Eye (tissue), 1 donor: ENCODE measurements around the gene USF1.
A peak's percentile ranks its signal among the peaks of the same experiment; 100 is the strongest.

Experiments
- DNase-seq: peaks from one replicate; pipeline ENCODE4 v3.0.0-alpha.2; 2015

Gene USF1, protein sequence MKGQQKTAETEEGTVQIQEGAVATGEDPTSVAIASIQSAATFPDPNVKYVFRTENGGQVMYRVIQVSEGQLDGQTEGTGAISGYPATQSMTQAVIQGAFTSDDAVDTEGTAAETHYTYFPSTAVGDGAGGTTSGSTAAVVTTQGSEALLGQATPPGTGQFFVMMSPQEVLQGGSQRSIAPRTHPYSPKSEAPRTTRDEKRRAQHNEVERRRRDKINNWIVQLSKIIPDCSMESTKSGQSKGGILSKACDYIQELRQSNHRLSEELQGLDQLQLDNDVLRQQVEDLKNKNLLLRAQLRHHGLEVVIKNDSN

DNA sequence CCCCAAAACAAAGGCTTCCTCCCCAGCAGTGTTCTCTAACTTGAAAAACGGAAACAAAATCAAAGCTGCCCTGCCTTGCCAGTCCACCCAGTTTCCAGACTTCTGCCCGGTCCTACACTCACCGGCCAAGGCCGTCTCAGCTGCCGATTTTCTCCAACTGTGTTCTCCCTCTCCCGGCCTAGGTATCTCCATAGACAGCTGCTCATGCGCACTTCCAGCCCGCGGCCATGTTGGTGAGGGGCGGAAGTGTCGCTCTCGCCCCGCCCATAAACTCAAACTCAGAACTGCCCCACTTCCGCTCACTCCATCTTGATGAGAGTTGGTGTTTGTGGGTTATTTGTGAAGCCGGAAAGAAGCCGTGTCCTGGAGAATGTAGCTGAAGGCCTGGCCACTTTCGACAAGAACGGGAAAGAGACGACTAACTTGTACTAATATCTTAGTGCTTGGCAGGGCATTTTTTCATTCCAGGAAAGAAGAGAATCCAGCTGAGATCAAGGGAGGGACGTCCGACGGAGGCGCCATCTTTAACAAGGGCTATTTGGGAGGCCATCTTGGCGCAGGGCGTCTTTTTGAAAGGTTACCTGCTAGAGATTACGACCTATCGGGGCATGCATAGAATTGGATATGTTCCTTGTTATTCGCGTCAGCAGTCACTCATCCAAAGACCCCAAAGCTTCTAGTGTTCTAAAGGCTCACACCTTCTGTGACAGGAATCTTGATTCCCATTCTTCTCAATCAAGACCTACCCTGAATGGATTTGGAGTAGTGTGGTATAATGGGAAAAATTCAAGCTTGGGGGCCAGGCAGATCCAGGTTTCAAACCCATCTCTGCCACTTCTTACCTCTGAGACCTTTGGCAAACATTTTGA lies at the start of gene USF1:
TSS of gene USF1 (minus strand) at position 242 of the 869 bp plus-strand sequence. CDS start 2,702 bp downstream, outside the sequence.
- DNase-seq = peak; percentile 99

DNA sequence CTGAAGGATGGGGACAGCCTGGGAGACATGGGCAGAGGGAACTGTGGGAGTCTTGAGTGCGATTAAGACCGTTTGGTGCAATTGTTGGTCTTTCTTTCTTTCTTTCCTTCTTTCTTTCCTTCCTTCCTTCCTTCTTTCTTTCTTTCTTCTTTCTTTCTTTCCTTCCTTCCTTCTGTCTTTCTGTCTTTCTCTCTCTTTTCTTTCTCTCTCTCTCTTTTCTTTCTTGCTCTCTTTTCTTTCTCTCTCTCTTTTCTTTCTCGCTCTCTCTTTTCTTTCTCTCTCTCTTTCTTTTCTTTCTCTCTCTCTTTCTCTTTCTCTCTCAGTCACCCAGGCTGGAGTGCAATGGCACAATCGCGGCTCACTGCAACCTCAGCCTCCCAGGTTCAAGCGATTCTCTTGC lies 49.5 kb upstream of the USF1 start:
- DNase-seq = no peak

DNA sequence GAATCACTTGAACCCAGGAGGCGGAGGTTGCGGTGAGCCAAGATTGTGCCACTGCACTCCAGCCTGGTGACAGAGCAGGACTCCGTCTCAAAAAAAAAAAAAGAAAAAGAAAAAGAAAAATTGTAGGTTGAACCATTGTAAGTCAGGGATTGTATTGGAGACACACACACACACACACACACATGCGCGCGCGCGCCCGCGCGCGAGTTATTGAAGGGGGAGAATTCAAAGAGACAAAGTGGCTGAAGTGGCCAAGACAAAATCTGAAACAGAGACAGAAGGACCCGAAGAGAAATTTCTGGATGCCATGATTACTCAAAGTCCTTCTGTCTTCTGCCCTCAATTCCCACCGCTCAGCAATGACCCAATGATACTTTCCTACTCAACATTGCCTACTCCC lies 48.7 kb upstream of the USF1 start:
- no peak for DNase-seq

DNA sequence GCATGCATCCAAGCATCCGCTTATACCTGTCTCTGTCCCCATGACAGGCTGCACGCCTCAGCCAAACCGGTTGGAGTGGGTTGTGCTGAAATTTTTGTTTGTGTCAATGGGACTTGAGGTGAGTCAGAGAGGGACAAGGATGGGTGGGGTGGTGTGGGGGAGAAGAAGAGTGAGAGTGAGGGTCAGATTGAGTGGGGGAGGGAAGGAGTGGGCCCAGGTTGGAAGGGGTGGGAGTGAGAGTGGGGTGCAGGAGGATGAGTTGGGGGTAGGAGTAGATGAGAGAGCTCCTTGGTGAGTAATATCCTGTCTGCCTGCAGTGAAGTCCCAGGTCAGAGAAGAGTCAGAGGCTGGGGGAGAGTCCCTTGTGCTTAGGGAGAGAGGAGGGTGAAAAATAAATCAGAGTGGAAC lies 46.8 kb upstream of the USF1 start:
- no peak for DNase-seq

DNA sequence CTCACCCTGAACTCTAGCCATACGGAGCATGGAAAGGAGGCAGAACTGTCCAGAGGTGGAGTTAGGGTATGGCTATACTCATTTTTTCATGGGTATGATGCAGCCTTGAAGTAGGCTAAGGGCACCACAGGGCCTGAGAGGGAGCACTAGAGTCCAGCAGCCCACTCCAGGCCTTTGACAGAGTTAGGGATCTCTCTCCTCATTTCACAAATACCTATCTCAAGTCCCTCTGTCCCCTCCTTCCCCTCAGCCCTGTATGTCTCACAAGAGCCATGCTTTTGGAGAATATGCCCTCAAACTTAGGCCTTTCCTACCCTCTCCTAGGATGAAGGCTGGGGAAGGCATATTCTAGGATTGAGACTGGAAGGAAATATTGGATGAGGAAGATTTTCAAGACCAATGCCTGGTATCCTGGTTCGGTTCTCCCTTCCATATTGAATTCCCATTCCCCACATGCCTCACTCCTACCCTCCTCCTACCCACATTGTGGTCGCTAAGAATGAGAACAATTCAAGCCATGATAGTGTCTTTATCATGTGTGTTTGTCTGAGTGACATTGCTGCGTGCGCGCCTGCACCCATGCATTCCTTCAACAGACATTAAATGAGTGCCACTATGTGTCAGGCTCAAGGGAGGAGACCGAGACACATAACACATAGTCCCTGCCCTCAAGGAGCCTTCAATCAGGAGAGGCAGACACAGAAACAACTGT lies 46.2 kb upstream of the USF1 start:
- no peak for DNase-seq

DNA sequence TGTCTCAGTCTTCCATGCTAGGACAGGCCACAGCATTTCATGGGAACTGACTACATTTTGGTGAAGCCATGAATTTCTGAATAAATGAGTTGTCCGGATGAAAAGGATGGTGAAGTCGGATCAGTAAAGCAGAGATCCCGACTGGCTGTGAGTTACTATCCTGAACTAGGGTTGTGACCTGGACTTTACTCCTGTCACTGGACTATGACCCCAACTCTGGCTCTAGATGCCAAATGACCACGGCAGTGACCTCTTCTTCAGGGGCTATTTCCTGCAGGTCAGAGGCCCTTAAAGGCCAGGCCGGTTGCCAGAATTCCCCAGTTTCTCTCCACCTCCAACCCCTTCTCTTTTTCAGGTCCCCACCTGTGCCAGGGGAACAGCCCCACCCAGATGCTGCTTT lies 45.3 kb upstream of the USF1 start:
- no peak for DNase-seq

DNA sequence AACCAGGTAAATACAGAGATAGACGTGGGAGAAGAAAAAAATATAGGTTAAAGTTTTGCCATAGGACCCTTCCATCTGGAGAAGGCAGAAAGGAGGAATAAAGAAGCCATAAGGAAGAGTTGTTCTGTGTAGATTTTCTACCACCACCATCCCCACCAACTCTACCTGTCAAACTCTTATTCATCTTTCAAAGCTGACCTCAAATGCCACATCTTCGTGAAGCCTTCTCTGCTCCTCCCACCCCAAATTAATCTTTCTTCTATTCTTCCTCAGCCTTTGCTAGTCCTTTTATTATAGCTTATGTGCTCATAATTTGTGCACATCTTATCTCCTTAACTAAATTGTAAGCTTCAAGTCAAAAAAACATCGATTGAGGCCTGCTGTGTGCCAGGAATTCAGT lies 44.8 kb upstream of the USF1 start:
- DNase-seq = no peak

DNA sequence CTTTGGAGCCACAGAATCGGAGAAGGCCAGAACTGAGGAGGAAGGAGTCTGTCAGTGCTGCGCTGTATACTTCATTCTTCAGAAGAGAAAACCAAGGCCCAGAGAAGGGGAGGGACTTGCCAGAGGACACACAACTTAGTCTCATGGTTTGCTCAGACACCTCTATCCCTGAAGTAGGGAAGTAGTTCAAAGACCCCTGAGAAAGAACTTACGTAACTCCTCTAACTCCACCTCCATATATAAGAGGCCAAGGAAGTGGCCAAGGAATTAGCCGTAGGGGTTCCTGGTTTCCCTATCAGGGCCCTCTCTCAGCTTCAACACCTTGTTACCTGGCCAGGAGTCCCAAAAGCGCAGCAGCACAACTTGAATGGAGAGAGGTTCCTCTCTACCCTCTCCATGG lies 44.2 kb upstream of the USF1 start:
- DNase-seq = no peak

DNA sequence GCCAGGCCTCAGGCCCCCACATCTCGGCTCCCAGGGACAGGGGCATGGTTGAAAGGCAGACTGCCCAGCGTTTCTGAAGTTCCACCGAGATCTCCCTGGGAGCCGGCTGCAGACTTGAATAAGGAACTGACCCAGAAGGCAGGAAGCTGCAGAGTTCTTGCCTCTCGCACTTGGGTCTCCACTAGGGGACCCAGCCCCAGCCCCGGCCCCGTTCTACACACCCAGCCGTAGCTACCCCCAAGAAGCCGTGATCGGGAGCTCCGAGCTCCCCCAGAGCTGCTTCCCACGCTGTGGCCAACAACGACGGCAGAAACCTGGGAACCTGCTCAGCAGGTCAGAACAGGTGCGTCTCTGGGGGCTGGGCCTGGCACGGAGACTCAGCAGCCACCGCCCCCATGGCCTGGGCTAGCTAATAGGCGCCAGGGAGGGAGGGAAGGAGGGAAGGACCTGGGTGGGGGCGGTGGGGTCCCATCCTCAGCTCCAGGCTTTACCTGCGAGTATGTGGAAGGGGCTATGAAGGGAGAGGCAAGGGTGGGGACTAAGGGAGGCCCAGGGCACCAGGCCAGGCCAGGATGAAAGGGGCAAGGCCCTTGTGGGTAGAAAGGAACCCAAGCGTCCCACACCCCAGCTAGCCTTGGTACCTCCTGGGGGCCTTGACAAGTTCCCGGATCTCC lies 43.6 kb upstream of the USF1 start, which contains the start of gene NECTIN4:
TSS of gene NECTIN4 (minus strand) at position 308 of the 674 bp plus-strand sequence. CDS start at position 46, 262 bp downstream.
- DNase-seq = no peak

DNA sequence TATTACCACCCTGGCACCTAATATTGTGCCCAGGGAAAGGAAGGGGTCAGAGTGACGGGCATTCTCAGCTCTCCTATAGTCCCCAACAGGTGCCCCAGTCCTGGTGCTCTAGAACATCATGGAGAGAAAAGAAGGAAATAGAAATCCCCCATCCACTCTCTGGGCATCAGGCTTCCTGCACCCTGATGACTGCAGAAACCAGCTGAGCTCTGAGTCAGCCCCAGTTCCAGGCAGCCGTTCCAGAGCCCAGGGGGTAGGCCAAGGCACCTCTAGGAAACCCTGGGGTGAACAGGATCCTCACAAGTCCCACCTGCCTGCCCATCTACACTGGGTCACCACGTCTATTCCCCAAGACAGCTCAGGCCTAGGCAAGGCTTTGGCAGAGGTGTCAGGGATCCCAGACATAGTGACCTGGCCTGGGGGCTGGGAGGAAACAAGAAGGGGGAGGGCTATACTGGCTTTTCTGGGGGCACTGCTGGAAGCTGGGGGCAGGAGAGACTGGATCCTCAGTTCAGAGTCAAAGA lies 42.9 kb upstream of the USF1 start:
- DNase-seq = no peak

DNA sequence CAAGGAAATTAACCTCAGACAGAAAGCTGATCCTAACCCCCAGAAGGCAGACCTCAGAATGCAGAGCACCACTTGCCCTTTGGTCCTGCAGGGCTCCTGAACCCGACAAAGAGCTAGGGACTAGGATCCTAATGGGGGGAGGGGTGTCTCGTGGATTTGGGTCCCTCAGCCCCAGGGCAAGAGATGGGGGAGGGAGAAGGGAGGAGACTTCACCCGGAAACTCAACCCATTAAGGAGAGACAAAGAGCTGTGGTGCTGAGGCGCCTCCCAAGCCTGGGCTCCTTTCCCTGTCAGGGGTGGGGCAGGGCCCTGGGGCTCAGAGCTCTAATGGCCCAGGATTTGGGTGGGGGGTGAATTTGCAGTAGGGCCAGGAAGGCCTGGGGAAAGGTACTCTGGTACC lies 40.7 kb upstream of the USF1 start:
- DNase-seq = no peak

DNA sequence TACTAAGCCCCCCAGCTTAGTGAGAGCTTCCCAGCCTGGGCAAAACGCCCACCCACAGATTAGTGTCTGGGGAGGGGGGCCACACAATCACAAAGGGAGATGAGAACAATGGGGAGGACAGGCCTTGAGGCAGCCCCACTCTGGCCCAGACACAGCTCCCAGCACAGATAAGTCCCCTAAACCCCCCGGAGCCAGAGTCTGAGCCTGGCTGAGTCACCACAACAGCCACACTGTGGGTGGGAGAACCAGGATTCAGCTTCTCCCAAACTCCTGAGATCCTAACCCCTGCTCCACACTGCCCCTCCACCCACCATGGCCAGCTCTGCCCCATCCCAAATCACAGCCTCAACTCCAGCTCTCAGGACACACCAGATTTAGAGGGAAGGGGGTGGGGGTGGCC lies 39.4 kb upstream of the USF1 start:
- DNase-seq = peak; percentile 7

DNA sequence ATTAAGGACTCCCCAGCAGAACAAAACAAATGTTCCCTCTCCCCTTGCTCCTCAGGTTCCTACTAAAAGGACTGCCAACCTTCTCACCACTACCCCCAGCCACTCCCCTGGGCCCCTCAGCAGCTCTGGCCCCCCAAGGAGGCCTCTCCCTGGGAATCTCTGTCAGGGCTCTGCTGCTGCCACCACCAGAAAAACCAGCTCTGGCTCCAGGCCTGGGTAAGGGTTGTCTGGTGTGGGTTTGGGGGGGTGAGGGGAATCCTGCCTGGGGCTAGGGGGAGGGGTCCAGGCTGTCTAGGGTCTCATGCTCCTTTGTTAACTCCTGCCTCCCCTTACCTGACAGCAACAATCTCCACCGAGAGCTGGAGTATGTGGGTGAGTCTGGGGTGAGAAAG lies 38.8 kb upstream of the USF1 start:
- DNase-seq = peak; percentile 19

DNA sequence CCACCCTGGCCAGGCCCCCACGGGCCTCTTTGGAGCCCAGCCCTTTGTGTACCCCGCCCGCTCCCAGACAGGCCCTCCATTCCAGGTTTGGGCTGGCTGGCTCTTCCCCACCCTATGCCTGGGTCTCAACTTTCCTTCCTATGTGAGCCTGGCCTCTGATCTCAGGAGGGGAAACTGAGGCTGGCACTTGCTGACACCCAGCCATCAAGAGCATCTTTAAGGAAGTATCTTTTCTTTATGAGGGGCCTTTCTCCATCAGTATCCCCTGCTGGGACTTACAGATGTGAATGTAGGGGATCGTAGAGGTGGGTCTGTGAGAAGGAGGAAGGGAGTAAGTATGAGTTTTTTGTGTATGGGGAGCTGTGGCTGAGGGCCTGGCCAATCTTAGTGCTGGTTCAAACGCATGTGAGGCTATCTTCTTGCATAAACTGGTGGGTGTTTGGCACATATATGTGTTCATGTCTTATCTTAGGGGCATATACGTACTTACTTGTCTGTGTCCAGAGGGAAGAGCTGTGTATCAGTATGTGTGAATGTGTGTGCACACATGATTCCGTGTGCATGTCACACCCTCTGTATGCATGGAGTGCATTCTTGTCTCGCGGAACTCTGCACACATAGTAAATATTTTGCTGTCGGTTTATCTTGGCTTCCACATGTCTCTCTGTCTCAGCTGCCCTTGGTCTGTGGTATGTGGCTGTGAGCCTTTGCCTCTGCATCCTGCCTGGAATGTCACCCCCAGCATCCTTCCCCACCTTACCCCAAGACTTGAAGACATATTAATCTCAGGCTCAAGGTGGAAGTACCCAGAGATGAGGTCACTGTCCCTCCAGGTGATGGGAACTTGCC lies 38.2 kb upstream of the USF1 start:
- DNase-seq = no peak

DNA sequence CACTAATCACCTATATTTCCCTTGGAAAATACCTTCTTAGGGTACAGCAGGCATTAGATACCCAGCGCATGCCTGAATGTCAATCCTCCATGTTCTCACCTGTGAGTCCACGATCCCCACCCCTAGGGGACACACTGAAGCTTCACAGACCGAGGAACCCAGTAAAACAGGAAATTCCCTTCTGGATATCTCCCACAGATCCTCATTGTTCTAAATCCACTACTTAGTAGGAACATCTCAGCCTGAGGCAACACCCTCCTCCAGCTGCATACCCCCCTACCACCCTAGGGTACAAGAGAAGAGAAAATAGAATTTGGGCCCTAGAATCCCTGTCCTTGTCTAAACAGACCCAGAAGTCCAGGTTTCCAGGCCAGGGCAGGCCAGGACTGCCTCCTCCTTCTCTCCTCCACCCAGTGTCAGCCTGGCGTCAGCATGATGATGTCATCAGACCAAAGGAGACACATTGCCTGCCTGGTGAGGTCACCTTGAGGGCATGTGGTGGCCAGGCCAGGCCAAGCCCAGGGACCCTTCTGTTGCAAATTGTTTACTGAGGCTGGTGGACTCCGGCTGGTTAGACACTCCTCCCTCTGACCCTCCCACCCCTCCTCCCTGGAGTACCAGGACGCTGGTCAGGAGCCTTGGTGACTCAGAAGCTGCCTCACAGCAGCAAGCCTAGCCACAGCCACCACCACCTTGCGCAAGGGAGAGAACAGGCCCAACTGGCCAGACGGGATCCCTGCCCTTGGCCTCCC lies 37.4 kb upstream of the USF1 start:
- DNase-seq = peak; percentile 26

DNA sequence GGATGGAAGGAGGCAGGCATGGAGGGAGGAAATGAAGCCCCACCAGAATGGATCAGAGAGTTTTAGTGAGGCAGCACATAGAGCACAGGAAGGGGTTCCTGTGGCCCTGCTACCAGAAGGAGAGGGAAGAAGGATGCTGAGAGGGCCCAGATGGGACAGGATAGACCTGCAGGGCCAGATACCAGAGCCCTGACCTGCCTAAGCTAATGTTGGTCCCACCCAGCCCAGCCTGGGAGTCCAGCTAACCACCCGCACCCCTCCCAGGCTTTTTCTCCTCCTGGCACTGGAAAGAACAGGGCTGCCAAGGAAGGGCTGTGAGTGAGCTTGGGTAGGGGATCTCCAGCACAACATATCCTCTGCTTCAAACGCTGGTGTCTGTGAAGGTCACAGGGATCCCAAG lies 36.7 kb upstream of the USF1 start:
- no peak for DNase-seq

DNA sequence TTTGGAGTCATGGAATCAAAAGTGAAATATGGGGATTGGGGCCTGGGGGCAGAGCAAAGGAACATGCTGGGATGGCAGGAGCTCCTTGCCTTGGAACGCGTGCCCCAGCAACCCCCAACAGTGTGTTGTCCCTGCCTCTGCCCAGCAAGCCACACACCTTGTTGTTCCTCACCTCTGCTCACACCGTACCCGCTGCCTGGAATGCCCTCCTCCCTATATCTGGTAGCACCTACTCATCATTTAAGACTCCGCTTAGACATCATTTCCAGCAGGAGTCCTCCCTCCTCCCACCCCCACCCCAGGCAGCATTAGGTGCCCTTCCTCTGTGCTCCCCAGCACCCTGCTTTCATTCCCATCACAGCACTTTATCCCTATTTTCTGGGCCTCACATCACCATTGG lies 35.7 kb upstream of the USF1 start:
- DNase-seq = no peak

DNA sequence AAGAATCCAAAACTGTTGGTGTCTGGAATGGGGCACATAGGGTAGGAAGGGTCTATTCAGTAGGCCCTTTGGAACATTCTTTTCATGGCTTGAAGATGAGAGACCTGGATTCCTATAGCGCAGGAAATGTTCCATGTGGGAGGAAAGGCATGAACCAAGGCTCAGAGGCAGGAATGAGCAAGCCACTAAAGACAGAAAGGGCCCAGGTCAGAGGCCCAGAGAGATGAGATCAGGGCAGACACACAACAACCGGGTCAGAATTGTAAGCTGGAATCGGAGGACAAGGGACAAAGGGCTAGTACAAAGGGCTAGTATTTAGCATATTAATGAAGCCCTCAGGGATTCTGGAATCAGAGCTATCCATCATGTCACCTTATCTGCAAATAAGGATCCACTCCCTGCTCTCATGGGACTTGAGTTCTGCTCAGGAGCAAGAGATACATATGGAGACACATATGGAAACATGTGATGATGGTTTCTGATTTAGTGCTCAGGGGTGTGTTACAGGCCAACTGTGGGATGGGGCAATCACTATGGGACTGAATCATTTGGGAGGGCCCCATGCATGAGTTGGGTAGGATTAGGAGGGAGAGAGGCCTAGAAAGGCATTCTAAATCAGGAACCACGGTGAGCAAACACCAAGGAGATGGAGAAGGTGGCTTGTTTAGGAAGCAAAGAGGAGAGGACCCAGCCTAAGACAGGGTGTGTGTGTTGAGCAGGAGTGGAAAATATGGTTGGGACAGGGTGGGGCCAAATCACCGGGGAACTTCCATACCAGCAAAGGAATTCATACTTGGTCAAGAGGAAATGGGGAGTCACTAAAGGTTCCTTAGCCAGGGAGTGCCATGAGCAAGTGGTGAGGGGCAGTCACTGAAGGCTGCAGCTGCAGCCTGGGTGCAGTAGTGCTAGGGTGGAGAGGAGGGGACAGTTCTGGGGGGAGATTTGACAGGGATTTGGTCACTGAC lies 34.9 kb upstream of the USF1 start:
- no peak for DNase-seq

DNA sequence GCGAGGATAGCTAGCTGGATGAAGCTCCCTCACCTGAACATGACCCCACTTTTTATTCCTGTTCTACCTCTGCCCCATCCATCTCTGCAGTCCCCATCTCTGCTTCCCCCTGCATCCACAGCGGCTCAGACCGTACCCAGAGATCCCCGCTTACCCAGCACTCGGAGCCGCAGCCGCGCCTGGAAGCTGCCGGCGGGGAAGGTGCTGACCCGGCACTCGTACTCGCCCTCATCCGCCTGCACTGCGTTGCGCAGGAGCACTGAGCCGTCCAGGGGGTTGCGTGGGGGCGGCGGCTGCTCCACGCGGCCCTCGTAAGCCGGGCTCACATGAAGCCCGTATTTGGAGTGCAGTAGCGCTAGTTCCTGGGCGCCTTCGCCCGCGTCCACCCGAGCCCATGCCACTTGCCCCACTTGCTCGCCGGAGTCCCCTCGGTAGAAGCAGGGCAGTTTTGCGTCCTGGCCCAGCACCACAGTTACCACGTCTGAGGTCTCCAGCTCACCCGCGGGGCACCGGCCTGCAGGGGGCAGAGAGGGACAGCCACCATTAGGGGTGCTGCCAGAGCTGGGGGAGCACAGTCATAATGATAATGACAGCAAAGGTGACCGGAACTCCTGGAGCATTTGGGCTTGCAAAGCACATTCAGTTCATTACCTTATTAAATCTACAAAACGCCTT lies 33.8 kb upstream of the USF1 start:
- DNase-seq = no peak
